ENCODE measurements around the gene PRIM2.
"Not testable (repeated sequence)": the region's sequence is repeated elsewhere in the genome, so short reads cannot be mapped to it uniquely, and the experiment has no call there.

PRIM2 gene

DNA sequence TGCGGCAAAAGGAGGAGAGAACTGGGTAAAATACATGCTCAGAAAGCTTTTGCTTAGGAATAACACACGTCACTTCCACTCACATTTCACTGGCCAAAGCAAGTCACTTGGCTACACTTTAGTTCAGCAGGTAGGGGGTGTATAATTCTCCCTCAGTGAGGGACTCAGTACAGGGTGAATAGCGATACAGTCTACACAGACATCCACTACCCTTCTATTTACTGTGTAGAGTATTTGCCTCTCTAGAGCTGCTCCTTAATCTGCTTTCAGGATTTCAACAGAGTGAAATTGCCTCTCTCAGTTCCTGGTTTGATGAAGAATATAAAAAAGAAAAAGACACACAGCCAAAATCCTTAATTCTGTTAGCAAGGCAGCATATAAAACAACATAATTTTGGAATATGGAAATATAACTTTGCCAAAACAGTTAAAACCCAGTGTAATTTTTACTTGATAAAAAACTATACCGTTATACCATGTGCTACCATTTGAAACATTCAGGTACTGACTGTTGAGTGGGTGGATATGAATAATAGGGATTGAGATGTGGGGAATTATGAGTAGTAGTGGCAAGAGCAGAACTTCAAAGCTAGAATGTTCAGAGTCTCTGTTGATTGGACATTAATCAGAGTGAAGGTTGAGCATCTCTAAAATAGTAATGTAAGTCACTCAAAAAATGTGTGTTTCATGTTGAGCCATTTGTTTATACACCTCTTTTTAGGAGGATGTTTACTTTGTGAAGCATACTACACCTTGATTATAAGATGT lies 51.7 kb downstream of the PRIM2 start:
- DNase-seq, result not testable (repeated sequence)

DNA sequence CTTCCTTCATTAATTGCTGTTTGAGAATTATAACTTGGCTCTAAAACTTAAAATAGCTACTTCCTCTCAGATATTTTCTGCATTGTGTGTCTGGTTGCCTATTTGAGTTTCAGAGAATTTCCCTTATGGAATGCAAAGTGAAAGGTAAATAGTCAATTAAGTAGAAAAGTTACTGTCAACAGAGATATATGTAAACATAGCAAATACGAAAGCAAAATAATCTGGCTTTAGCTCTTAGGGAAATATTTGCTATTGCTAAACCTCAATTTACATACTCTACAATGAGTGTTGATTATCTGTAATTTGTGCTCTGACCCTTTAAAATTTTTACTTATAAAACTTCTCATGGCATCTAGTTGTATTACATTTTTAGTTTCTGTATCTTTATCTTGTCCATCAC lies 54.3 kb downstream of the PRIM2 start:
- DNase-seq, result not testable (repeated sequence)

DNA sequence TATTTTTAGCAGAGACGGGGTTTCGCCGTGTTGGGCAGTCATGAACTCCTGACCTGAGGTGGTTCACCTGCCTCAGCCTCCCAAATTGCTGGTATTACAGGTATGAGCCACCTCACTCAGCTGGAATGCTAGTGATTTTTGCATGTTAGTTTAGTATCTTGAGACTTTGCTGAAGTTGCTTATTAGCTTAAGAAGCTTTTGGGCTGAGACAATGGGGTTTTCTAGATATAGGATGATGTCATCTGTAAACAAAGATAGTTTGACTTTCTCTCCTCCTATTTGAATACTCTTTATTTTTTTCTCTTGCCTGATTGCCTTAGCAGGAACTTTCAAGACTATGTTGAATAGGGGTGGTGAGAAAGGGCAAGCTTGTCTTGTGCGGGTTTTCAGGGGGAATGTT lies 57.3 kb downstream of the PRIM2 start:
- not testable (repeated sequence) for DNase-seq

DNA sequence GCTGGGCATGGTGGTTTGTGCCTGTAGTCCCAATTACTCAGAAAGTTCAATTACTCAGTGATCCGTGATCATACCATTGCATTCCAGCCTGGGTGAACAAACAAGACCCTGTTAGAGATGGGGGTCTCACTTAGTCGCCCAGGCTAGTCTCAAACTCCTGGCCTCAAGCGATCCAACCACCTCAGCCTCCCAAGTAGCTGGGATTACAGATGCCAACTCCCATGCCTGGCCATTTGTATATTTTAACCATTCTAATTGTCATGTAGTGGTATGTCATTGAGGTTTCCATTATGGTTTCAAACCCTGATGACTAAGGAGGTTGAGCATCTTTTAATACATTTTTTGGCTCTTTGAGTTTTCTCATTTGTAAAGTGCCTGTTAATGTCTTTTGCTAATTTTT lies 58.7 kb downstream of the PRIM2 start:
- not testable (repeated sequence) for DNase-seq

- not testable (repeated sequence) for DNase-seq
Measured at GRCh38 chr6:57389038-57389592, 71.7 kb downstream of the PRIM2 start.

DNA sequence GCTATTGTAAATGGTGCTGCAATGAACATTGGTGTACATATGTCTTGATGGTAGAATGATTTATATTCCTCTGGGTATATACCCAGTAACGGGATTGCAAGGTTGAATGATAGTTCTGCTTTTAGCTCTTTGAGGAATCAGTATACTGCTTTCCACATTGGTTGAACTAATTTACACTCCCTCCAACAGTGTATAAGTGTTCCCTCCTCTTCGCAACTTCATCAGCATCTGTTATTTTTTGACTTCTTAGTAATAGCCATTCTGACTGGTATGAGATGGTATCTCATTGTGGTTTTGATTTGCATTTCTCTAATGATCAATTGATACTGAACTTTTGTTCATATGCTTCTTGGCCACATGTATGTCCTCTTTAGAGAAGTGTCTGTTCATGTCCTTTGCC lies 73.4 kb downstream of the PRIM2 start:
- not testable (repeated sequence) for DNase-seq

DNA sequence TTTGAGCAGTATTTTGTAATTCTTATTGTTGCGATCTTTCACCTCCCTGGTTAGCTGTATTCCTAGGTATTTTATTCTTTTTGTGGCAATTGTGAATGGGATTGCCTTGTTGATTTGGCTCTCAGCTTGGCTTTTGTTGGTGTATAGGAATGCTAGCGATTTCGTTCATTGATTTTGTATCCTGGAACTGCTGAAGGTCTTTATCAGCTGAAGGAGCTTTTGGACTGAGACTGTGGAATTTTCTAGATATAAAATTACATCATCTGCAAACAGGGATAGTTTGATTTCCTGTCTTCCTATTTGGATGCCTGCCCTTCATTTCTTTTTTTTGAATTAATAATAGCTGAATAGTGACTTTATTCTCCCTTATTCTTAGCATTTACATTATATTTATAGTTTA lies 74.6 kb downstream of the PRIM2 start:
- not testable (repeated sequence) for DNase-seq

DNA sequence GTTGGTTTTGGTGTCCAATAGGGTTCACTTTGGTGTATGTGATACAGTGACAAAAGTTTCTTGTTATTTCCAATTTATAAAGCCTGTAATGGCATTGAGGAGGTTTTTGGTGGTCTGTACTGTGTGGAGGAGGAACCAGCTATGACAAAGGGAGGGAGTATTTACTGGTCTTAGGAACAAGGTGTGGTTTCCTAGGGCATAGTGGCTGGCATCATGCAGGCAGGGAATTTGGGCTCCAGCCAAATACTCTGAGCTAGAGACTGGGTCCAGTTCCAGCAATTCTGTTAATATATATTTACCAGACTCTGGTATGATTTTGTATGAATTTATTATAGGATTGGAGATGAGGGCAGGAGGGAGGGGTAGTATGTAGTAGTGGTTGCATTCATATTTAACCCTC lies 101.9 kb downstream of the PRIM2 start:
- DNase-seq, result not testable (repeated sequence)

DNA sequence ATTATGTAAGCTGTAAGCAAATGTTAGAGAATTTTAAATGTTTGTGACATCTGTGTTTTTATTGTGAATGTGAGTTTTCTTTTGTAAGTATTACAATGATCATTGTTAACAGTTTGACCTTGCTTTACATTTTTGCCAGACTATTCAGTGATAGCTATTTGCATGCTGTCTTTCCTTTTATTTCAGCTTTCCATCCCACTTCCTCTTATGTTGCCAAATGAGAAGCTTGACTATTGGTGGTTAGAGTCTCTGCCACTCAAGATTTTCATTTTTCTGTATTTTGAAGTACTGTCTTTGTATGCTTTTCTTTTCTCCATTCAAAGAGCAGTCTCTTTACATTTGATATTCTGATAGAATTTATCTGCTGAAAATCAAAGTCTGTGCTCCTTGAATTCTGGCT lies 104.1 kb downstream of the PRIM2 start:
- no peak for DNase-seq

GRCh38 chr6:57423468-57423867 lies 106.0 kb downstream of the PRIM2 start:
- DNase-seq, result no peak

GRCh38 chr6:57431742-57432141 lies 114.3 kb downstream of the PRIM2 start:
- not testable (repeated sequence) for DNase-seq

GRCh38 chr6:57432157-57432556 lies 114.7 kb downstream of the PRIM2 start:
- DNase-seq, result no peak

GRCh38 chr6:57432919-57433684 lies 115.7 kb downstream of the PRIM2 start:
- DNase-seq, result no peak

DNA sequence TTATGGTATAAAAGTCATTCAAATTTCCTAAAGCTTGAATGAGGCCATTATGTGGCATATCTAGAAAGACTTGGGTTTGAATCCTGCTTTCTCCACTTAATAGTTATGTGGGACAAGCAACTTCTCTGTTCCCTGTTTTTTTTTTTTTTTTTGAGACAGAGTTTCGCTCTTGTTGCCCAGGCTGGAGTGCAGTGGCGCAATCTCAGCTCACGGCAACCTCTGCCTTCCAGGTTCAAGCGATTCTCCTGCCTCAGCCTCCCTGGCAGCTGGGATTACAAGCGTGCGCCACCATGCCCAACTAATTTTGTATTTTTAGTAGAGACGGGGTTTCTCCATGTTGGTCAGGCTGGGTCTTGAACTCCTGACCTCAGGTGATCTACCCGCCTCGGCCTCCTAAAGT lies 116.4 kb downstream of the PRIM2 start:
- DNase-seq, result not testable (repeated sequence)

- no peak for DNase-seq
Measured at GRCh38 chr6:57434944-57435343, 117.5 kb downstream of the PRIM2 start.

DNA sequence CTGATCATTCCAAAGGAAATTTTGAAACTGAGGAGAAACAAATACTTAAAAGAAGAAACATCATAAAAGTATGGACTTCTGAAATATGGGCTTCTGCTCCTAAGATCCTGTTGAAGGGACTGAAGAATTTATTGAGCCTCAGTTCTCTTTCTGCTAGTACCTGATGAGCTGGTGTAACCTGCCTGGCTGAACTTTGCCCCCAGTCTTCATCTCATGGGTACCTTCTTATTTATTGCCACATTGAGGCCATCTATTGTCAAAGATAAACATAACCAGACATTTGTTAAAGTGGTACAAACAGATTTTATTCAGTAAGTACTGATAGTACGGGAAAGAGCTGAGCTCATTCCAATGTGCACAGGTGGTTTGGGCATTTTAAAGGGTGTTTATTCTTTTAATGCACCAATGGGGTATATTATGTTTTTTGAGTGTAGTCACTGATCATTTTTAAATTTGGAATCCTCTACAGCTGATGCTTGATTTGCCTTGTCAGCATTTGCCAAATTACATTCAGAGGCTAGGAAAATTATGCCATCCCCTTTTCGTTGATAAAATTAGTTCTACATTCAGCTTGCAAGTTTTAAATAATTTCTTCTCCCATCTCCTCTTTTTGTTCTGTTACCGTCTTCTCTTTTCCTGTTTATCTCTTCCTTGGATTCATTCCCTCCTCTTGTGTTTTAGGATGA lies 118.2 kb downstream of the PRIM2 start:
- DNase-seq, result no peak

DNA sequence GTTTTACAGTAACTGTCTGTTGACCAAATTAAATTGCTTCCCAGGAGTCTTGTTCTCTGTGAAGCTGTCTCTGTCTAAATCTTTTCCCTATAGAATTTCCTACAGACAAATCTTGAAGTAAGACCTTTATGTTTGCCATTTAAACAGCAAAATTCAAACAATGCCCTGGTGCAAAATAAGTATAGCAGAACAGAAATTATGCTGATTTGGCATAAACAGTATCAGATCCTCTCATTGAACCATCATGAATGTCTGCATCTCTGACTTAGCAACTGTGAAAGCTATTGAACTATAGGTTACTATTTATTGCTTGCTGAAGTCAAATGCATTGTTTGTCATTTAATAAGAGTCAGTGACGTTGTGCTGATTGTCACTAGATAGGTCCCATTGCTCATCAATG lies 123.3 kb downstream of the PRIM2 start:
- DNase-seq, result not testable (repeated sequence)

DNA sequence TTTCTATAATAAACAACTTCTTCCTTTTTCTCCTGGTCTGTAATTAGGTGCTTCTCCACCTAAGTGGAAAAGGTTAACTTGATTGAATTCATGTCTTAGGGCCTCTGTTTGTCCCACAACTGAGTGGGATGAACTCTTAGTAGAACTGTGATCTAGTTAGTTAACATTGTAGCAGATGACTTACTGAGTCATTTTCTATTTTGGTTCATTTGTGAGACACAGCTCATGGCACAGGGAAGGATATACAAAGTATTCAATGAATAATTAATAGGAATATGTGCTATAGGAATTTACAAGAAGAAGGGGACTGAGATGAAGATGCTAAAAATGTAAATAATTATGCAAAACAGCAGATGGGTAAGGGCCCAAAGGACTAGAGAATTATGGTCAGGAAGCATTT lies 124.7 kb downstream of the PRIM2 start:
- DNase-seq, result not testable (repeated sequence)

DNA sequence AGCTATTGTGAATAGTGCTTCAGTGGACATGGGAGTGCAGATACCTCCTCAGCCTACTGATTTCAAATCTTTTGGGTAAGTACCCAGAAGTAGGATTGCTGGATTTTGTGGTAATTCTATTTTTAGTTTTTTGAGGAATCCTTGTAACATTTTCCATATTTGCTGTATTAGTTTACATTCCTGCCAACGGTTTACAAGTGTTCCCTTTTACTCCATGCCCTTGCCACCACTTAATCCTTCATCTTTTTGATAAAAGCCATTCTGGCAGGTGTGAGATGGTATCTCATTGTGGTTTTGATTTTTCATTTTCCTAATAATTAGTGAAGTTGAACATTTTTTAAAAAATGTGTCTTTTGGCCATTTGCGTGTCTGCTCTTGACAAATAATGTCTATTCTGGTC lies 125.8 kb downstream of the PRIM2 start:
- DNase-seq, result not testable (repeated sequence)

DNA sequence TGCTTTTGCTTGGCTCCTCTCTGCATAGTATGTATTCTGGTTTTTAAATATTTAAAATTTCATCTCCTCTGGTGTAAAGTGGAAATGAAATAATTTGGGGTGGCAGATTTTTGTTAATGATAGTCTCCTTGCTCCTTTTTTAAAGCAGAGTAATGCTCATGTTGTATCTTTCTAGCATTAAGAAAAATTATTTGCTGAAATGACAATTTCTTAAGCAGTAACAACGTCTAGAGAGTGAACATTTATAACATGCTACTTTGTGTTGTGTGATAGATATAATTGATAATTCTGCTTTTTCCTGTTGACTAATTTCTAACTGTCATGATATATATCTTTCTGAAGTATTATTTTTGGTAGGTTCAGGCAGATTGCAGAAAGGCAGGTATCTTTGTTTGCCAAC lies 127.4 kb downstream of the PRIM2 start:
- not testable (repeated sequence) for DNase-seq

DNA sequence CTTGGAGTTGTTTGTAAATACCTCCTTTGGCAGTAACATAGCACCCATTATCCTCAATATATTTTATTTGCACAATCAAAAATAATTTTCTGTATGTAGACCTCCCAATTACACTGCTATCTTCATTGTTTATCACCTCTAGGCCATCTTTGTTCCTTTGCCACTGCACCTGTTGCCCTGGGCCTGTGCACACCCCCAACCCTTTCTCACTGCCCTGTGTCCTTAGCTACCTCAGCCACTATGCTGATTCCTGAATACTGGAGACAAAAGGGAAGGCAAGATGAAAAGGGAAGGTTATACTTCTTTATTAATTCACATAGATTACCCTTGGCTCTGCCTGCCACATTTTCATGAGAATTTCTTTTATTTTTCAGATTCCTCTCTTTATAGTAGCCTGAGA lies 127.9 kb downstream of the PRIM2 start:
- DNase-seq, result not testable (repeated sequence)

GRCh38 chr6:57445790-57446468 lies 128.5 kb downstream of the PRIM2 start:
- not testable (repeated sequence) for DNase-seq

Measured in NCI-H1105 (cell line).